H1 (cell line): ENCODE measurements around the gene ZNF398. TPM values are rescaled to one million over a fixed set of nuclear protein-coding genes. Genes with fewer than 3 reads are reported as not detected.

Source experiments
- KDM4A ChIP-seq: IDR thresholded peaks from one replicate; pipeline ENCODE4 v1.7.1; 2012; ENCODE audit warnings: low read depth, mild to moderate bottlenecking, moderate library complexity, low read length, inconsistent platforms; ENCODE audit not compliant: severe bottlenecking
- polyA plus RNA-seq, 7 experiments: library from polyadenylated mRNA; depleted of rRNA in 3 of 7; stranded (reverse) in 5 of 7; unstranded in 2 of 7; fragments of >200 nt in 5 of 7; fragments of 200-250 nt in 2 of 7; gene quantifications; 1 replicate in 5 of 7; 2 replicates in 1 of 7; 4 replicates in 1 of 7; pipeline versions ENCODE4 v1.2.1 to v1.2.3, GENCODE V29; 2011 to 2013; ENCODE audit warnings: missing spikeins in 2 of 7, mixed read lengths in 2 of 7
- total RNA-seq: library from RNA; stranded (reverse); fragmentation: NEBNext Ultra II Directional; extraction: Animal tissue kit (Norgen Biotek cat#: 25700); gene quantifications from 2 replicates; pipeline ENCODE4 v1.2.1, GENCODE V29; 2021

ZNF398 gene
- total and polyA plus RNA-seq, 2 of the 8 experiments (the other 6 are each of a cell fraction or from before 2014, with no cell fraction given), result 52.7 to 63.5 TPM

- TF ChIP-seq KDM4A, result no peak
Observed at GRCh38 chr7:149197675-149198074, 50.4 kb downstream of the ZNF398 start (continued).
